ENCODE results near the gene RNPEP.
"Not testable (repeated sequence)": the region's sequence is repeated elsewhere in the genome, so short reads cannot be mapped to it uniquely, and the experiment has no call there.

RNPEP gene

GRCh38 chr1:201958348-201958747, 24.1 kb upstream of the RNPEP start:
- DNase-seq (ENCODE audit: low spot score) = no peak

DNA sequence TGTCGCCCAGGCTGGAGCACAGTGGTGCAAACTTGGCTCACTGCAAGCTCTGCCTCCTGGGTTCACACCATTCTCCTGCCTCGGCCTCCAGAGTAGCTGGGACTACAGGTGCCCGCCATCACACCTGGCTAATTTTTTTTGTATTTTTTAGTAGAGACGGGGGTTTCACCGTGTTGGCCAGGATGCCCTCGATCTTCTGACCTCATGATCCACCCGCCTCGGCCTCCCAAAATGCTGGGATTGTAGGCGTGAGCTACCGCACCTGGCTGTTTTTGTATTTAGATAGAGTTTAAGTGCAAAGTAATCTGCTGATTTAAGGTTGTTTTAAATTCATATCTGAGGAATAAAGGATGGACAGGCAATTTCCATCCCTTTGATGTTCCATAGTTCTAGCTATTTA, 20.1 kb upstream of the RNPEP start:
- not testable (repeated sequence) for DNase-seq (ENCODE audit: low spot score)

- DNase-seq (ENCODE audit: low spot score) = no peak
These were observed 18.2 kb upstream of the RNPEP start for GRCh38 chr1:201964261-201964660.

DNA sequence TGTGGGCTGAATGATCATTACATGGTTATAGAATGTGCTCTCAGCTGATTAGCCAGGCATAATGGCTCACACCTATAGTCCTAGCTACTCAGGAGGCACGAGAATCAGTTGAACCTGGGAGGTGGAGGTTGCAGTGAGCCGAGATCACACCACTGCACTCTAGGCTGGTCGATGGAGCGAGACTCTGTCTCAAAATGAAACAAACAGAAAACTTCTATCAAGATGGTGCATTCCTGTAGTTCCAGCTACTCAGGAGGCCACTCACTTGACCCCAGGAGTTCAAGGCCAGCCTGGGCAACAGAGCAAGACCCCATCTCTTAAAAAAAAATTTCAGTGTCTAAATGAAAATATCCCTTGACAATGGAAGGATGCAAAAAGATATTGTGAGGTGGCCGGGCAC, 16.3 kb upstream of the RNPEP start:
- no peak for DNase-seq (ENCODE audit: low spot score)

GRCh38 chr1:201968202-201968925, 14.1 kb upstream of the RNPEP start:
- no peak for DNase-seq (ENCODE audit: low spot score)

- DNase-seq (ENCODE audit: low spot score) = no peak
These were observed 11.9 kb upstream of the RNPEP start for GRCh38 chr1:201970334-201971159.

- DNase-seq (ENCODE audit: low spot score) = peak; percentile 97
These were observed 296 bp upstream of the RNPEP start for GRCh38 chr1:201982082-201982622.

GRCh38 chr1:201983380-201983805, 945 bp downstream of the RNPEP start:
- DNase-seq (ENCODE audit: low spot score) = no peak

DNA sequence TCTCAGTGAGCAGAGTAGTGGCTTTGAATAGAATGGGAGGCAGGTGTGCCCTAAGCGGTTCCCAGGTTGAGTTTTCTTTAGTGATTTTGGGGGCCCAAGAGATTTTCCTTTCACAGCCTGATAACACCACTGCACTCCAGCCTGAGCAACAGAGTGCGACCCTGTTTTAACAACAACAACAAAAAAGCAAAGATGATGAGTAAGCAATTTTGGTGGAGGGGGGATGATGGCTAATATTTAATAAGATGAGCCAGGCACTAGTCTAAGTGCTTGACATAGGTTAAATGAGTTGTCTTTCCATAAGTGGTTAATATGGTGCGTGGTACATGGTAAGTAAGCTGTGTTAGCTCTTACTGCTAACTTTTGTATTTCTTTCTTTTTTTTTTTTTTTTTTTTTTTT, 2.0 kb downstream of the RNPEP start:
- DNase-seq (ENCODE audit: low spot score) = no peak

DNA sequence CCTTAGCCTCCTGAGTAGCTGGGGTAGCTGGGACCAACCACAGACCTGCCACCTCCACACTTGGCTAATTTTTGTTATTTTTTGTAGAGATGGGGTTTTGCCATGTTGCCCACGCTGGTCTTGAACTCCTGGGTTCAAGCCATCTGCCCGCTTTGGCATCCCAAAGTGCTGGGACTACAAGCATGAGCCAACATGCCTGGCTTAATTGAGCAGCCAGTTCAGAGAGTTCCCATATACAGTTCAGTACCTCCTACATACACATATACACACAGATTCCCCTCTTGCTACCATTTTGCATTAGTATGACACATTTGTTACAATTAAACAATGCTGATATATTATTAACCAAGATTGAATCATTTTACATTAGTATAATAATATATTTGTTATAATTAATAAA, 2.9 kb downstream of the RNPEP start:
- no peak for DNase-seq (ENCODE audit: low spot score)

DNA sequence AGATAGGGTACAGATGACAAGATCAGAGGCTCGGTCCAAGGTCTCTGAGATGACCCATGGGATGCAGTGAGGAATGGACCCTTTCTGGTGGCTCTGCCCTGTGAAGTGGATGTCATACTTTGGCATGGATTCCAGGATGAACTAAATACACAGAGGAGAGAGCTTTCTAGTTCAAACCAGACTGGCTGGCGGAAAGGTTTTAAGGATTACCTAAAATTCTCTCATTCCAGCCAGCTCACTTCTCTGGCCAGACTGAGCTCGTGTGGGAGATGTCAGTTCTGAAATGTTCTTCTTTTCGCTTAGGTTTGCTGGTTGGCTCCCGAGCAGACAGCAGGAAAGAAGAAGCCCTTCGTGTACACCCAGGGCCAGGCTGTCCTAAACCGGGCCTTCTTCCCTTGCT, 6.2 kb downstream of the RNPEP start:
- DNase-seq (ENCODE audit: low spot score) = no peak

DNA sequence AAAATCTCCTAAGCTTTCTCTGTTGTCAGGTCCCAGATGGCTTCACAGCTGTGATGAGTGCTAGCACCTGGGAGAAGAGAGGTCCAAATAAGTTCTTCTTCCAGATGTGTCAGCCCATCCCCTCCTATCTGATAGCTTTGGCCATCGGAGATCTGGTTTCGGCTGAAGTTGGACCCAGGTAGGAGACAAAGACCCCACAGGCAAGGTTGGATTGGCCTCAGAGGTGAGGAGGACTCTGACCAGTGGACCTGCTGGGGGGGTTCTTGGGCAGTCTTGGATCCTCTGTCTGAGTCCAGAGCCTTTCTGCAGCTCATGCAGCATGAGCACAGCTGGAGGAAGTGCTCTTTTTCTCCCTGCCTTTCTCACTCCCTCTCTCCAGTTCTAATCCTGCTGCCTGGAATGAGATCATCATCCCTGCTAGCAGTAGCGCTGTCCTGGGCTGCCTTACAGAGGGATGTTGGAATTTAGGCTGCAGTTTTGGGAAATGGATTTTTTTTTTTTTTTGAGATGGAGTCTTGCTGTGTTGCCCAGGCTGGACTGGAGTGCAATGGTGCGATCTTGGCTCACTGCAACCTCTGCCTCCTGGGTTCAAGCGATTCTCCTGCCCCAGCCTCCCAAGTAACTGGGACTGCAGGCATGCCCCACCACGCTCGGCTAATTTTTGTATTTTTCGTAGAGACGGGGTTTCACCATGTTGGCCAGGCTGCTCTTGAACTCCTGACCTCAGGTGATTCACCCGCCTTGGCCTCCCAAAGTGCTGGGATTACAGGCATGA, 7.1 kb downstream of the RNPEP start:
- no peak for DNase-seq (ENCODE audit: low spot score)

DNA sequence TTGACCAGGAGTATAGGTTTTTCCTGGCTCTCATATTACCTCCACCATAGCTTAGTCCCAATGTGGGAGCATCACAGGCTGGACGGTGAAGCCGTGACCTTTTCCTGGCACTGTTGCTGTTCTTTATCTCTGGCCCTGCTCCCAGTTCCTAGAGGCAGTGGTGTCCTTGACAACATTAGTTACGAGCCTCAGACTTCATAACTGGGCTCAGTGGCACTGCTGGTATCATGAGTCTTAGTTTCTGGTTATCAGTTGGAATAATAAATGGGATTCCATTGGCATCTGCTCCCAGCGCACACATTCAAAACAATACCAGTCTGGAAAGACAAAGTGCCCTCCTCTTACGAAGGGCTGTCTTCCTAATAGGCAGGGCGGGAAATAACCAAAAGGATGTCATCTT, 8.0 kb downstream of the RNPEP start:
- no peak for DNase-seq (ENCODE audit: low spot score)

DNA sequence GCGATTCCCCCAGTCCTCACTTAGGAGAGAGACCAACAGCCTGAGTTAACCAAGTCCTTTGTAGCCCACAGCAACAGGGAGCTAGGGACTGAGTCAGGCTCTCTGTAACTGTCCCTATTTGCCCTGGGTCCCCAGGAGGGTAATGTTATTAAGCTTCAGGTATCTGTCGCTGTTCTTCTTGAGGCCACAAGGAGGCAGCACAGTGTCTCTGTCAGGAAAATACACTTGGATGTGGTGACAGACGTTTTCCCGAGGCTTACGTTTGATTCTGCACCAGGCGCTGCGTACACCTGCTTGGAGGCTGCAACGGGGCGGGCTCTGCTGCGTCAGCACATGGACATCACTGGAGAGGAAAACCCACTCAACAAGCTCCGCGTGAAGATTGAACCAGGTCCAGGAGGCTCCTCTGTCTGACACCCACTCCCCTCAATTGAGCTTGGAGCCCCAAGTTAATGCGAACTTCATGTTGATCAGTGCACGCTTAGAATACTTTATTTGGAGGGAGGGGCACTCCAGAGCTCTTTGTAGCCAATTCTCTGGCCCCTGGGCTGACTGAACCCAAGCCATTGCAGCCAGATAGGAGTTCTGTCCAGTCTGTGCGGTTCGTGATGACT, 17.3 kb downstream of the RNPEP start:
- DNase-seq (ENCODE audit: low spot score) = peak; percentile 69

DNA sequence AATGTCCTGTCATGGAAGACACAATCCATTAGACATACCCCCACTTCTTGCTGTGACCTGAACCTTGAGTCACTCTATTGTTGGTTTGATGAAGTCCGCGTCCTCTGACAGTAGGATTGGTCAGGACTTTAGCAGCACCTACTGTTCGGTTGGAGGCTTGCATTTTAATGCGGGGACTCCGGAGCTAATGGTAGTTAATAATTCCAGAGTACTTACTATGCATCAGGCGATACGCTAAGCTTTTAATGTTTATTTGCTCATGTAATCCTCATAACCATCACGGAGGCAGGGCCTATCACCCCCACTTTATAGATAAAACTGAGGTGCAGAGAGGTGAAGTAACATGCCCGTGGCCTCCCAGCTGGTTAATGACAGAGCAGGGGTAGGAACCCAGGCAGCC, 20.1 kb downstream of the RNPEP start:
- DNase-seq (ENCODE audit: low spot score) = no peak

DNA sequence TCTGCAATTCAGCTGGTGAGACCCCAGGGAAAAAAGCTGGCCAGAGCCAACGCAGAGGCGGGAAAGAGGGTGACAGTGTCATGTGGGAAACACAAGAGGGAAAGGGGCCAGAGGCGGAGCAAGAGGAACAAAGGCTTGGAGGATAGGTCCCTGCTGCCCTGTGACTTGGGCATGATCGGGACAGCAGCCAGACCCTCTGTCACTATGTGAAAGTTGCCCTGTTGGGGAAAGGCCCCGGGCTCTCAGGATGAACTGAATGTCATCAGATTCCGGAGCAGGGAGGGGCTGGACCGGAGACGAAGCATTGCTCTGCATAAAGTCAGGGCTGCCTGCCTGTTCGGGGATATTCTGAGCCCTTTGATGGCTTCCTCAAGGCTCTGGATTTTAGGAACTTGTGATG, 22.3 kb downstream of the RNPEP start:
- DNase-seq (ENCODE audit: low spot score) = no peak

DNA sequence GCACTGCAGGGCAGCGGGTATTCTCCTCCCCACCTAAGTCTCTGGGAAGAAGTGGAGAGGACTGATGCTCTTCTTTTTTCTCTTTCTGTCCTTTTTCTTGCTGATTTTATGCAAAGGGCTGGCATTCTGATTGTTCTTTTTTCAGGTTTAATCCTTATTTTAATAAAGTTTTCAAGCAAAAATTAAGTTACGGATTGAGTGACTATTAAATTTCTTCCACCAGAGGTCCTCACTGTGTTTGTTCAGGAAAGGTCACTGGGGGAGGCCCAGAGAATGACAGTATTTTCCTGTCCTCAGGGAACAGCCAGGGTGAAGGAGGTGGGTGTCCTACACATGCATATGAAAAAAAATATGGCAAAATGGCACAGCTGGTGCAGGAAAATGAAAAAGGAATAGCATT, 23.5 kb downstream of the RNPEP start:
- DNase-seq (ENCODE audit: low spot score) = peak; percentile 42

- no peak for DNase-seq (ENCODE audit: low spot score)
These were observed 24.9 kb downstream of the RNPEP start for GRCh38 chr1:202007304-202007703.

GRCh38 chr1:202007805-202008489, 25.5 kb downstream of the RNPEP start:
- DNase-seq (ENCODE audit: low spot score) = peak; percentile 53

DNA sequence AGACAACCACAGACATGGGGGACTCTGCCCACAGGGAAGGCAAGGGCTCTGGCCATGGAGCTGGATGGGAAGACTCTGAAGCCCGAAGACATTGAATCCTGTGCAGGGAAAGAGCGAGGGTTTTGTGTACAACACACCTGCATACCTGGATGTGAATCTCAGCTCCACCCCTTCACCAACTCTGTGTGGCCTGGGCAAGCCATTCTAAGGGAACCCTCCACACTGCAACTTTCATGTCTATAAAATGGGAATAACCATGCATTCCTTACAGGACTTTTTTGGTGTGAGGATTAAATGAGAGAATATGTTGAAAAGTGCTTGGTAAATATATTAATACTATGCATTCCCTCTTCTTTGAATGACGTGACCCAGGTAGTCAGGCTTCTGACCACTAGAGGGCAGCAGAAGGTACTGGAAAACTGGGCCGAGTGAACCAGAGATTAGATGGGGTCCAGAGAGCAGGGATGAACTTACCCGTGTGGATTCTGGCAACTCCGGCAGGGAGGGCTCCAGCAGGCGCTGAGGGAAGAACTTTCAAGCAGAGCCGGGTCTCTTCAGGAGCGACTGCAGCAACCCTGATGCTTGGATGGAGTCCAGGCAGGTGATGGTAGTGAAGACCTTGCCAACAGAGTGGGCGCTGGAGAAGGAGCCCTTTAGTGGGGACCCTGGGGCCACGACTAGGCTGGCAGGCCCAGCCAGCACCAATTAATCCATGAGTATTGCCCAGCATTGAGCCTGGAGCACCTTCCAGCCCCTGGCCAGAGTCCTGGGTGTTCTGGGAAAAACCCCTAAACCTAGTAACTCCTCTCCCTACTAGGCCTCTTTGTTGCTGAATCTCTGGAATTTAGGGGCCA, 27.1 kb downstream of the RNPEP start:
- peak; percentile 89 for DNase-seq (ENCODE audit: low spot score)
